ENCODE data around the gene SCN10A.

Gene SCN10A

DNA sequence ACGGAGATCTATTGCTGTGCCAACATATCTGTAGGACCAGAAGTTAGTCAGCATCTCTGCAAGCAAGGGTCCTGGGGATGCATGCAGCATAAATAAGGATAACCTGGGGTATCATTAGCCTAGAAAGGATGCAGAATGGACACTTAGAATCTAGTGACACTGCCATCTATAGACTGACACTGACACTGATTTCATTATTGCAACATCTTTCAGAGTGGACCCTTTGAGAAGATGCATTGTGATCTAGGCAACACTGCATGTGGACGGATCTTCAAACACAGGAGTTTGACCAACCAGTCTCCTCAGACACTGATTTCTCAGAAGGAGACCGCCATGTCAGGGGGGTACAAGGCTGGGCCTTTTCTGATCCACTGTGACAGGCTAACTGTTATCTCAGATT, 52.4 kb downstream of the SCN10A start:
- no peak for FAIRE-seq

DNA sequence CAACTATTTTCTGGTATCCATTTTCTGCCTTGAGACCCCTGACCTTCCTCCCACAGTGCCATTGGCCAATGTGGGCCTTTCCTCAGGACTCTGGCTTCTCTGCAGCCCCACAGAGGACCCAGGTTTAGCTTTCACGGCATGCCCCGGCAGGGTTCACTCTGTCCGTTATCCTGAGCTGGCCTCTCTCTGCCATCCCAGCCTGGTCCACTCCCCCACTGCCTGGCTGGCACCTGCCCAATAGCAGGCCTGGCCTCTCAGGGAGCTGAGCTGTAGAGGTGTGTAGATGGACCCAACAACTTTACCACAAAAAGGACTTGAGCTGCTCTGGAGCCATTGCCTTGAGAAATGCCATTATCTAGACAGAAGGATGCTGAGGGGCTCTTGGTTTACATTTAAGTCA, 57.5 kb downstream of the SCN10A start:
- no peak for FAIRE-seq

DNA sequence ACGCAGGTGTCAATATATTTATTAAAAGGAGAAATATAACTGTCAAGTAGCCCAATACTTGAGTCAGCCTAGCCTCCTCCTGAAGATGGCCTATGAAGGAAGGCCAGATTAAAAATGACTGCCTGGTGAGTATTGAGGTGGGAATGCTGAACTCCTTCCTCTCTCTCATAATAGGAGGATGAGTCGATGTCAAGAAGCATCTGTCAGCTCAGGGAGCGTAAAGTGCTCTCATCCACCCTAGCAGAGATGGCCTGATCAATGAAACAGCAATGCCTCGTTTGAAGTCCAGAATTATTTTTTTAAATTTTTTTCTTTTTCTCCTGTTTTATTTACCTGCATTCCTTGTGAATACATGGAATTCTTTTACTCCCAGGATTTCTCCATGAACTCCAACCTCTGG, 58.3 kb downstream of the SCN10A start:
- no peak for FAIRE-seq

DNA sequence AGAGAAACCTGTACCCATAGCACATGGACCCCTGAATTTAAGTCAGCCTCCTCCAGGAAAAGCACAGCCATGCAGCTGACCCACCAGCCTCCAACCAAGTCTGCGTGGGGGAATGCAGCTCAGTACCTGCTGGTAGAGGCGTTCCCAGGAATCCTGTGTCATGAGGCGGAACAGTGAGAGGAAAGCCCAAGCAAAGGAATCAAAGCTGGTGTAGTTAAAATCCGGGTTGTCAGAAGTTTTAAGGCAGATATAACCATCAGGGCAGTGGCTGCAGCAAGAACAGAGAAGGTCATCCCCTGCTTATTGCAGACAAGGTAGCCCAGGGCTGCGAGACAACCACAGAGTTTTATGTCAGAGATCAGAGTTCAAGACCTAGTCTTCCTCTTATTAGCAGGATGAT, 59.1 kb downstream of the SCN10A start:
- no peak for FAIRE-seq

DNA sequence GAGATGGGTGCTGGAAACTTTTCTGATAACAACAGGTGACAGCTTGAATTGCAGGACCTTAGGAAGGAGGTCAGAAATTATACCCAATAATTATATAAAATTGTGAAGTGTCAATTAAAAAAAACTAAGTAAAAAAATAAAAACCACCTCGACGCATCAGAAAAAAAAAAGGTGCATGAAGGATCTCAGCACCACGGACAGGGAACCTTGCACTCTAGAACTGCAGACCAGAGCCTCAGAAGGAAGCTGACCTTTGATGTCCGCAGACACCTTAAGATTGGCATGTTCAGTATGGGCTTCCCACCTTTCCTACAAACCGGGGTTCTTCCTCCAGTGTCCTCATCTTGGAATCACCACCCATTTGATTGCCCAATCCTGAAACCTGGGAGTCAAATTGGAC, 60.9 kb downstream of the SCN10A start:
- no peak for FAIRE-seq

DNA sequence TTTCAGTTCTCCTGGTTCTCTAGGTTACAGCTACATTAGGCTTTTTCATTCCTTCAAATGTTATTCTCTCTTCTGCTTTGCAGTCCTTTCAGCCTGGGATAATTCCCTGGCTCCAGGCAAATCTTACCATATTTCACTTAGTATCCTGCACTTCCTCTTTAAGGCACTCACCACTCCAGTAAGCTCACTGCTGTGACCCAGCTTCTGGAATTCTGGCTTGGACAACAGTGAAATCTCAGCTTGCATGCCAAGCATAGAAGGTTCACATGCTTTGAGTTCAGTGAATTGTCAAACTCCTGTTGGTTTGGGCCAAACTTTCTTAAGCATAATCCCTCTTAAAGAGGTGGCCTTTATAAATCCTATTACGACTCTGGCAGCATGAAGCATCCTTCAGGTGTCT, 69.4 kb downstream of the SCN10A start:
- FAIRE-seq = no peak

DNA sequence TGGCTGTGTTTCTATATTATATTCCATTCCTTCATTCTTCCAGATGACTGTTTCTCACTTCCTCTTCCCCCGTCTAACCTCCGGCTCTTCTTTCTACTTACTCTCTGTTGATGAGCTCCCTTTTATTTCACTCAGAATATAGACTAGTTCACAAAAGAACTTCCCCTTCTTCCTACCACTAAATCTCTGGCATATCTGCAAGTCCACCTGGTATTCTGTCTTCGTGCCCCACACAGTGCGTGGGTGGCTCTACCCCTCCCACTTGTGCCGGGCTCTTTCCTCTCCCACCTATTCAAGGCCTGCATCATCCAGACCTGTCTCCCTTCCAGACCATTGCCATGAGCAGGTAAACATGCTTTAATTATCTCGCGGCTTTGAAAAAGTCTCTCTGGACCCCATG, 73.0 kb downstream of the SCN10A start:
- no peak for FAIRE-seq

DNA sequence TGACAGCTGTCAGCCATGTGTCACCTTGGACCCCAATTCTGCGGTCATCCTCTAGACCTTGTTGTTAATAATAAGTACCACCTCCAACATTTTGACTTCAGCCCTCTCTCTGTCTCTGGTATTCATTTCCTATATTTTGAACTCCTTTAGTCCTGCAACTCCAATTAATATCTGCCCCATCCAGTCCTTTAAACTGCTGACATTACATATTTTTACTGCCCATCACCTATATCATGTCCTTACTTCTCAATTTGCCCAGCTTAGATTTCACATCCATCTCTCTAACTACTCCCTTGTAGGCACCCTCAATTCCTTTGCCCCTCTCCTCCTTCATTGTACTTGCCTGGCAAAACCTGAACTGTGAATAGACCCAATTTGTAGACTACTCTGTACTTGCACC, 73.5 kb downstream of the SCN10A start:
- FAIRE-seq = no peak

DNA sequence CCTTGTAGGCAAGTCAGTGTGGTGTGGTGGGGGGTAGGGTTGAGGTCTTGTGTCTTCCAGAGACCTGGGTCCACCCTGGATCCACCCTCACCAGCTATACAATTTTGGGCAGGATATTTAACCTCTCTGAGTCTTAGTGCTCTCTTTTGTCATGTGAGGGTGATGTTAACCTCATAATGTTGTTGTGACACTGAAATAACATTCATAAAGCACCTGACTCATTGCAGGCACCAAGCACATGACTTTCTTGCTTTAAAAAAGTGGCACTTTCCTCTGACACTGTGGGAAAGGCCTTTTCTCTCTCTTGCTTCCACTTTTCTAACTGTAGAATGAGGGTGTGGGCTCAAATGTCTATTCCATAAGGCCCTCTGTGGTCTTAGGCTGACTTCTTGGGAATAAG, 75.5 kb downstream of the SCN10A start:
- no peak for FAIRE-seq

DNA sequence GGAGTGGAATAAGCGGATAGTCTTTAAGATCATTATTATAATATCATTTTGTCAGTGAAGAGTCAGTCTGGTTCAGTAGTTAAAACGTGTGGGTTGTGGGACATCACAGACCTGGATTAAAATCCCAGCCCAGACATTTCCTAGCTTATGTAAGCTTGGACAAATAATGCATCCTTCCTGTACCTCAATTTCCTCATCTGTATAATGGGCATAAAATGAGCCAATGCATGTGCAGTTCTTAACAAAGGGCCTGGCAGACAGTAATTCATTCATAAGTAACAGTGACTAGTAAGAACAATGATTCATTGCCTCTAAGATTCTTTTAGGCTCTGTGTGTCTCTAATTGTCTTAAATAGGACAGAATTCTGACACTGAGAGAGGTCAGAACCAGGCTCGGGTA, 76.1 kb downstream of the SCN10A start:
- no peak for FAIRE-seq

DNA sequence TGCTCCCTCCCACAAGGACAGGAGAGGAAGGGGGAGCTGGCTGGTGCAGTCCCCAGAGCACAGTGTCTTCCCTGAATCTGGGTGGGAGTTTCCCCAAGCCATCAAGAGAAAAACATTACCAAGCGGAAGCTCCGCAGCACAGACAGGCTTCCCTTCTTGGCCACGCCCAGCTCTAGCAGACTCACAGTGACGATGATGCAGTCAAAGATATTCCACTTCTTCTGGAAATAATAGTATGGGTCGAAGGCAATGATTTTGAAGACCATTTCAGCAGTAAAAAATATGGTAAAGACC, 76.7 kb downstream of the SCN10A start:
- no peak for FAIRE-seq

DNA sequence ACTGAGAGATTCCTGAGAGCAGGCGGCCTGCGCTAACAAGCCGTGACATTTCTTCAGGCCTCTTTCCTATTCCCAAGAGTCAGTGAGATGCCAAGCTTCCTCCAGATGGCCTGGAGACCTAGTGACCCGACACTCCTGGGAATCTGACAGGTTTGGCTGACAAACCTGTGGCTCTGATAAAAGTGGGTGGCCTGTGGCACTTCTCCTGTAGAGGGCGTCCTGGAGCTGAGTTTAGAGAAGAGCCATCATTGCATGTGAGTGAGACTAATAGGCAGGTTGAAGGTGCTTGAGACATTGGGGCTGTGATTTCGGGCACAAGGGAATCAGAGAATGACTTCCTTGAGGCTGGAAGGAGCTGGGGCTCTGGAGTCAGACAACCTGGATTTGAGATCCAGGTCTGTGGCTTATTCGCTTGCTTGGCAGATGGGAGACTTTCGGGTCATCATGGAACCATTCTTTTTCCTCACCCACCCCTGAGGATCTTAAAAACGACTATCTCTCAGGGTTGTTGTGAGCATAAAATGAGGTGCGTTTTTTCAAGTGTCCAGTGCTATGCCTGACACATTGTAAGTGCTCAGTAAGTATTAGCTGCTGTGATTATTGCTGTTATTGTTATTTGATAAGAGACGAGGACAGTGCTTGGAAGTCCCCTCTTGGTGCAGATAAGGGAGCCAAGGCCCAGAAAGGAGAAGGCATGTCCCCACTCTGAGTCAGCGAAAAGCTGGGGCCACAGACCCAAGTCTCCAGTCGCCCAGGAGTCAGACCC, 77.2 kb downstream of the SCN10A start:
- no peak for FAIRE-seq

DNA sequence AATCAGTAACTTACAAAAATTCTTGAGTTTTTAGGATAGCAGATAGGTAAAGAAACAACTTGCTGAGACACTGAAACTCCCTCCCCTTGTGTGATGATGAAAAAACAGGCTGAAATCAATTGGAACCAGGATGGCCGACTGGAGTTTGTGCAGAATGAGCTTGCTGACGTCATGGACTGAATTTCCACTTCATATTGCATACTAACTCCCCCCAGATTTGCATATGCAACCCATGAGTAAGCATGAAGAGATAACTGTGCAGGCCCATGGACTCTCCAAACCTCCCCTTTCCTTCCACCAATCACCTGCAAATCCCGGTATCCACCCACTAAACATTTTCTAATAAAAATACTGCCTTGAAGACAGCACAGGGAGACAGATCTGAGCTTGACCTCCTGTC, 84.5 kb downstream of the SCN10A start:
- FAIRE-seq = no peak

DNA sequence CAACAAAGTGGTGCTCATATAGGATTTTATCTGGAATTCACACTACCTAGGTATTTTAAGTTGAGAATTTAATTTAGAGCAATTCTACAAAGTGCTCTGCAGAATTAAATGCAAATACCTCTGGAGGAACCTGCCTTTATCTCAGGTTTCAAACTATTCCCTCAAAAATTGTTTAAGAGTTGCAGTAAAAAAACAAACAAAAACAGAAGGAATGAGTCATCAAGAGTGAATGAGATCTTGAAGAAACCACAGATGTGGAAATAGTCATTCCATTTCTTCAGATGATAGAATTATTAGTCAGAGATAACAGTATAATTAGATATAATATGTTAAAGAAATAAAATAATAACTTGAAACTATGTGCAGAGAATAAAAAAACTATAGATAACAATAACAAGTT, 85.7 kb downstream of the SCN10A start:
- FAIRE-seq = no peak

DNA sequence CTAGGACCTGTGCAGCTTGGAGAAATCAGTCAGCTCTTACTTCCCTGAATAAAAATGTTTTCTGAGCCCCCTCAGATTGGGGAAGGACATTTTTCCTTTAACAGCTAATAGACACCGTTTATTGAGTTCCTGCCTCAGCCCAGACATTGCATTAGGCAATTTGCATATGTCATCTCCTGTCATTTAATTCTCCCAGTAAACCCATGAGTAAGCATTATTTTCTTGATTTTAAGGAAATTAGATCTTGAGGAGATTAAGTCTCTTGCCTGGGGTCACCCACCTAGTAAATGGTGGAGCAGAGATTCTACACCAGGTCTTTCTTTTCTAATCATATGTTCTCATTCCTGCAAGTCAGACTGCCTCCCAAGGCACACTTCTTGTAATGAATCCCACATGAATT, 88.0 kb downstream of the SCN10A start:
- FAIRE-seq = no peak

DNA sequence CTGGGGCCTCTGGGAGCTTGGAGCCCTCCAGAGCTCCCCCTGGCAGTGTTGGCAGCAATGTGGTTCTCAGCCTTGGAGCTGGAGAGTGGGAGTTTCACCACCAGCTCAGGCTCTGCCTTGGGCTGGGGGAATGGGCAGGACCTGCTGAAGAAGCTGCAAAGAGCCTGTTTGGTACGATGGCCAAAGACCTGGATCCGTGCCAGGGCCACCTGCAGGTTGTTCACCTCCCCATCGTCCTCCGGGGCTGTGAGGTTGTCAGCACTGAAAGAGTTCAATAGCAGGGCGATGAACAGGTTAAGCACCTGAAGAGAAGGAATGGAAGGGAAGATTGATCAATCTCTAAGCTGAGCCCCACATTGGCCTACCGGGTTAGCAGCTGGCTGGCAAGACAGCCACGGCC, 89.3 kb downstream of the SCN10A start:
- FAIRE-seq = no peak

DNA sequence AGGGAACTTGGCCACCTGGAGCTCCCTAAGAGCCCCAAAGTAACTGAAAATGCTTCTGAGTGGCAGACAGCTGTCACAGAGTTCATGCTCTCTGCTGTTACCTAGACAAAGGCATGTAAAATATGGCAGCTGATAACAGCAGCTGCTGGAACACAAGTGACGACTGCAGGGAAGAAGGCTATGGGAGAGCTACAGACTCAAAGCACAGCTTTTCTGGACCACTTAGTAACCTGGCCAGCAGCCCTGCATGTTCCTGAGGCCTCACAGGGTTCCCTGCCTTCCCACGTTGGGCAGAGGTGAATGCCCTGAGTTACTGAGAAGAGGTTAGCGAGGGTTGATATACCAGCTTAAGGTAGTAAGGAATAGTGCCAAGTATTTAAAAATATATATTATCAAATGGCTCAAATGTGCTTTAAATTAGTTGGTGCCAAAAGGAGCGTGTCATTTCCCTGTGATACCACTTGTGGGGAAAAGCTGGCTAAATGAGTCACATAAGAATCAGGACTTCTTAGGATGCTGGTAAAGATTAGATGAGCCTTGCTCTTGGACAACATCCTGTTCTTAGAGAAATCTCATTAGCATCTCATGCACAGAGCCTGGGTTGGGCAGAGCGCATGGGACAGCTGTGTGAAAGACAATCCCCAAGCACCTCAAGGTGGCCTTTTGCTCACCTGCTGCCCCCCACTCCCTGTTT, 90.1 kb downstream of the SCN10A start:
- no peak for FAIRE-seq

DNA sequence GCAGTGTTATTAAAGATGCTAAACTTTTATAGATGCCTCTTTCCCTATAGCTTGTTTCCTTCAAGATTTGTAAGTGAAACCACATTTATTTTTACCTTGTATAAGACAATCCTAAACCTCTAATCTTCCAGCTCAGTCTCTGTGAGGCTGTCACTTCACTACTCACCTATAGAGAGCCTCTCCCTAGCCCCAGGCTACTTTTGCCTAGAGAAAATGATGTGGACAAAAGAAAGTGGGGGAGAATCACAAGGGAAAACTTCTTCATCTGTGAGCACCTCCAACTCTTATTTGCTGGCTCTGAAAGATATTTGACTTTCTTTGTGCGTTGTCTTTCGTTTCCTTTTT, 91.7 kb downstream of the SCN10A start:
- FAIRE-seq = no peak

DNA sequence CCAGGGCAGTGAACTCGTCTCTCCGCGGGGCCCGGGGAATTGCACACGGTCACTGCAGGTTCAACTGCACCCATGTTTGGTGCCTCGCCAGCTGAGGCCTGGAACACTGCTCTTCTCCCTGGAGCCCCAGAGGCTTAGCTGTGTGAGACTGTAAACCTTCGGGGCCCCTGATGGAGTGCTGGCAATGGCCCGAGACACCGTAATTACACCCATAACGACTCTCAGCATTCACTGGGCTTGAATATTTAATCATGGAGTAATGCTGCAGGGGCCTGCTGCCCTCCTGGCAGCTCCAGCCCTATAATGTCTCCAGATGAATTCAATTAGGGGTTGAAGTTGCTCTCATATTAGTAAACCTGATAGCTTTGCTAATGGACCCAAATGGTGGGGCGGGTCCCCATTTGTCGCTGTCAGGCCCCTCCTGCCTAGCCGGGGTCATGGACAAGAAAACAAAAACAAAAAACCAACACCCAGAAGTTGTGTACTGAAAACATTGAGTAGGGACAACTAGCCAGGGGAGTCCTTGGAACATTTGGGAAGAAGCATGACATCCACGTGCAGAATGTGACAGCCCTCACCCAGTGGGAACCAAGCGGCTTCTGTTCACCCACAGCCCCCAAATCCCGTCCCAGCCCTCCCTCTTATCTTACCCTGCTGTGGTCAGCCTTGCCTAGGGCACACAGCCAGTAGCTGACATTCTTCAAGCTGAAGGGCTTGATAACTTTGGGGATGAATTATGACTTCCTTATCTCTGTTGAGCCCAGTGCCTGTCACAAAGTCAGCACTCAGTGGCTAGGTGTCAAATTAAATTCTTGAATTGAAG, 92.2 kb downstream of the SCN10A start:
- FAIRE-seq = no peak

DNA sequence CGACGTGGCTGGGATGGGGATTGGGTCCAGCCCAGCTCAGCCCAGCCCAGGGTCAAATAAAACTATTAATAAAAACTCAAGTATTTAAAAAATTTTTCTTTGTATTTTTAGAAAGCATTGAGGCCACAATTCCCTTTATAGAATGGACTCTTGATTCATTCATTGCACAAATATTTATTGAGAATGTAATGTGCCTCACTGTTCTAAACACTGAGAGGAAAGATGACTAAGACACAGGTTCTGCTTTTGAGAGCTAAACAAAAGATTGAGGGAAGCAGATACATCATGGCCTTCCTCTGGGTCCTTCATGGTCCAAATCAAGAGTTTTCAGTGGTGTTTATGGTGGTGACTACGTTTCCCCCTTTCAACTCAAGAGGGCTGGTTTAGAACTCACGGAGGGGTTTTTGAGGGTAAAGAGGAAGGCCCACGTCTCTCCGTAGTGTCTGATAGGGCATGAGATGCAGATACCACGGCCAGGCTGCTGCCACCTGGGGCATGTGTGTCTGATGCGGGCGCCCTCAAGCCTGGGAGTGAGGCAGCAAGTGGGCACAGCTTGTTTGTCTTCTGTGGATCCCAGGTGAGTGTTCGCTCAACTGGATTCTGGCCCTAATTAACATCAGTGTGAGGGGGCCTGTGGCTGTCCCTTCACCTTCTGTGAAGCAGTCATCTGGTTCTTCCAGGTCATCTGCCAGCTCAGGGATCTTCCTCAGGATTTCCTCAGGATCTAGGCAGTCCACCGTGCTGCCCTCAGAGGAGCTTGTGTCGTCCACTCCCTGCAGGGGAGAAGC, 93.0 kb downstream of the SCN10A start:
- FAIRE-seq = no peak

DNA sequence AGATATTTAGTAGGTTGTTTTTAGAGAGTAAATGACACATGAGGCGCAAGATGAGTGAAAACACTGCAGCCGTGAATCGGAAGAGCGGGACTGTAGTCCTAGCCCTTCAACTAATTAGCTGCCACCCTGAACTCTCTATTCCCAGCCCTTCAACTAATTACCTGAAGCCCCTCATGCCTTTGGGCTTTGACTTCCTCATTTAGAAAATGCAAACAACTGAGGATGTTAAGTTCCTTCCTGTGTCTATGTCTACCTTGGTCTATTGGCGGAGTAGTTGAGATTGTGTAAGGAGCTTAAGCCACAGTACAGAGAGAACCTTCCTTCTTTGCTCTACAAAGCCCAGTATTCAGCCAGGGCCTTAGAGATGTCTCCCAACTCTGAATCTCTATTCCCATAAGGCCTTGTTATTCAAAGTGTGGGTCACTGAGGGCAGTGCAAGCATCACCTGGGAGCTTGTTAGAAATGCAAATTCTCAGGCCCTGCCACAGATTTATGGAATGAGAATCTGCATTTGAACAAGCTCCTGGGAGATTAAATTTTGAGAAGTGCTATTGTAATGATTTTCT, 94.7 kb downstream of the SCN10A start:
- no peak for FAIRE-seq

DNA sequence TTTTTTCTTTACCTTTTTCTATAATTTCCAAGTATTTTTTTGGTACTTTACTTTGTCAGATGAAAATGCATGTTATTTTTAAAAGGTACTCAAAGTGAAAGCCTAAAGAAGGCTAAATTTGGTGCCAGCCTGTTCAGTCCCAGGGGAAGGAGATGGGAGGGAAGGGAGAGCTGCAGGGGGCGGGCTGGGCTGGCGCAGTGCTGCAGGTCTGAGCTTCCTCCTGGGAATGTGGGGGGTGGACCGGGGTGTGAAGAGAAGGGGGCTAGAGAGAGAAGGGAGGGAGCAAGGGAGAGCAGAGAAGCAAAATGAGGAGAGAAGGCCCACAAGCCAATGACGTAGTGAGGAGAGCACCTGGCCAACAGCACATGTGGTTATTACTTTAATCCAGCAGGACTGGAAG, 95.6 kb downstream of the SCN10A start:
- no peak for FAIRE-seq
